HepG2 (cell line): ENCODE results near the gene LCN2. TPM values are rescaled to one million over a fixed set of nuclear protein-coding genes. Genes with fewer than 3 reads are reported as not detected.

Experiments
- AKAP8 ChIP-seq: sonication (generic); formaldehyde crosslinking; IDR thresholded peaks from 2 replicates; pipeline ENCODE4 v1.5.1; 2020; ENCODE audit warnings: mild to moderate bottlenecking, missing genetic modification reagents
- ARHGAP35 ChIP-seq: sonication (generic); formaldehyde crosslinking; IDR thresholded peaks from 2 replicates; pipeline ENCODE4 v1.9.0; 2022; ENCODE audit warnings: mild to moderate bottlenecking, inconsistent platforms, moderate library complexity, missing genetic modification reagents, borderline replicate concordance
- ARNT2 ChIP-seq: sonication (generic); formaldehyde crosslinking; IDR thresholded peaks from 2 replicates; pipeline ENCODE4 v1.8.0; 2022; ENCODE audit warnings: mild to moderate bottlenecking, low read depth, missing genetic modification reagents, moderate library complexity
- CSRNP1 ChIP-seq: sonication (generic); formaldehyde crosslinking; IDR thresholded peaks from 2 replicates; pipeline ENCODE4 v1.8.1; 2023; ENCODE audit warnings: mild to moderate bottlenecking, missing genetic modification reagents
- ELF1 ChIP-seq: sonication (generic); formaldehyde crosslinking; IDR thresholded peaks from 2 replicates; pipeline ENCODE4 v1.4.0; 2020; ENCODE audit warnings: missing genetic modification reagents
- HDAC1 ChIP-seq: sonication (generic); formaldehyde crosslinking; IDR thresholded peaks from 2 replicates; pipeline ENCODE4 v1.5.1; 2020; ENCODE audit warnings: mild to moderate bottlenecking, missing genetic modification reagents
- JUNB ChIP-seq: sonication (generic); formaldehyde crosslinking; IDR thresholded peaks from 2 replicates; pipeline ENCODE4 v1.8.0; 2022; ENCODE audit warnings: missing genetic modification reagents, mild to moderate bottlenecking, borderline replicate concordance
- KLF16 ChIP-seq, 2 experiments: sonication (generic) in 1 of 2; formaldehyde crosslinking in 1 of 2; IDR thresholded peaks; 2 replicates each; pipeline versions ENCODE4 v1.6.1 to v1.8.0; 2016 to 2023; ENCODE audit warnings: missing genetic modification reagents in 2 of 2, missing compliant biosample characterization in 1 of 2
- LRRFIP1 ChIP-seq: sonication (generic); formaldehyde crosslinking; conservative IDR thresholded peaks from 2 replicates; pipeline ENCODE4 v1.4.0; 2020; ENCODE audit warnings: missing genetic modification reagents
- MAFK ChIP-seq, 2 experiments: IDR thresholded peaks in 1 of 2; conservative IDR thresholded peaks in 1 of 2; 2 replicates each; pipeline ENCODE4 v1.6.1; 2011; ENCODE audit warnings: improper control_type of control experiment in 2 of 2, low read length in 2 of 2
- MXI1 ChIP-seq: IDR thresholded peaks from 3 replicates; pipeline ENCODE4 v1.6.1; 2012; ENCODE audit warnings: low read depth, low read length, inconsistent platforms, borderline replicate concordance
- PBX2 ChIP-seq: IDR thresholded peaks from 2 replicates; pipeline ENCODE4 v1.6.1; 2016; ENCODE audit warnings: control low read depth
- PHF8 ChIP-seq: sonication (generic); formaldehyde crosslinking; IDR thresholded peaks from 2 replicates; pipeline ENCODE4 v1.5.0; 2020; ENCODE audit warnings: missing genetic modification reagents
- POLR2G ChIP-seq: fragments of 200-400 bp; formaldehyde crosslinking; IDR thresholded peaks from 2 replicates; pipeline ENCODE4 v1.6.1; 2018; ENCODE audit warnings: mild to moderate bottlenecking, low read depth, low read length, moderate library complexity
- RFX3 ChIP-seq: IDR thresholded peaks from 2 replicates; pipeline ENCODE4 v1.6.1; 2016; ENCODE audit warnings: missing biosample characterization, missing genetic modification reagents
- SOX13 ChIP-seq, 3 experiments: fragments of 450-650 bp in 1 of 3; sonication (generic) in 1 of 3; formaldehyde crosslinking in 1 of 3; IDR thresholded peaks in 2 of 3; conservative IDR thresholded peaks in 1 of 3; 2 replicates each; pipeline versions ENCODE4 v1.5.0 to v1.6.1; 2016 to 2020; ENCODE audit warnings: antibody characterized with exemption in 1 of 3, mild to moderate bottlenecking in 1 of 3, missing compliant biosample characterization in 1 of 3, missing genetic modification reagents in 1 of 3, moderate library complexity in 1 of 3
- ZNF230 ChIP-seq: sonication (generic); formaldehyde crosslinking; IDR thresholded peaks from 2 replicates; pipeline ENCODE4 v1.4.0; 2020; ENCODE audit warnings: mild to moderate bottlenecking, missing genetic modification reagents
- ZNF24 ChIP-seq: fragments of 450-650 bp; IDR thresholded peaks from 2 replicates; pipeline ENCODE4 v1.6.1; 2017; ENCODE audit warnings: antibody characterized with exemption, mild to moderate bottlenecking
- ZNF317 ChIP-seq: sonication (generic); formaldehyde crosslinking; IDR thresholded peaks from 2 replicates; pipeline ENCODE4 v1.5.0; 2020; ENCODE audit warnings: mild to moderate bottlenecking, missing genetic modification reagents
- ZNF460 ChIP-seq: sonication (generic); formaldehyde crosslinking; IDR thresholded peaks from 2 replicates; pipeline ENCODE4 v1.5.1; 2020; ENCODE audit warnings: missing genetic modification reagents, mild to moderate bottlenecking, borderline replicate concordance
- ZNF777 ChIP-seq: sonication (generic); formaldehyde crosslinking; IDR thresholded peaks from 2 replicates; pipeline ENCODE4 v1.4.0; 2020; ENCODE audit warnings: missing genetic modification reagents
- ZSCAN5A ChIP-seq: sonication (generic); formaldehyde crosslinking; IDR thresholded peaks from 2 replicates; pipeline ENCODE4 v1.8.0; 2022; ENCODE audit warnings: mild to moderate bottlenecking, missing genetic modification reagents, borderline replicate concordance
- polyA plus RNA-seq, 8 experiments: library from polyadenylated mRNA; depleted of rRNA in 3 of 8; stranded (reverse) in 7 of 8; unstranded in 1 of 8; fragments of >200 nt; fragmentation: Illumina TruSeq in 4 of 8; extraction: Trizol in 4 of 8; gene quantifications; 2 replicates each; pipeline versions ENCODE4 v1.2.1 to v1.2.3, GENCODE V29; 2011 to 2016; ENCODE audit warnings: low read depth in 4 of 8, missing spikeins in 1 of 8, mixed read lengths in 1 of 8; ENCODE audit not compliant: insufficient read depth in 1 of 8
- total RNA-seq, 5 experiments: library from RNA; depleted of rRNA; stranded (reverse); fragments of >200 nt; fragmentation: Illumina TruSeq; extraction: Trizol; gene quantifications; 2 replicates each; pipeline ENCODE4 v1.2.3, GENCODE V29; 2016; ENCODE audit warnings: low read depth in 1 of 5

LCN2 gene
- total and polyA plus RNA-seq, 2 of the 13 experiments (the other 11 are each of a cell fraction or from before 2014, with no cell fraction given): 0.38 to 1.4 TPM

GRCh38 chr9:128159784-128160602 is 10.7 kb downstream of the LCN2 start, which contains the start of gene BBLN (continued):
- peak; percentile 82 for TF ChIP-seq PHF8 (CRISPR knock-in tag)
- peak in 1 of 2 experiments; percentile 70; a peak in 1 of 4 replicates for TF ChIP-seq KLF16 (CRISPR knock-in tag; IDR thresholded peaks at IDR 0.05)
- peak; percentile 47; the same call in 1 of the 3 replicates for TF ChIP-seq MXI1
- TF ChIP-seq AKAP8: 0 out of 2 replicates have a peak, but pooled peaks have one; percentile 5
- no peak for TF ChIP-seq JUNB (CRISPR knock-in tag)
- no peak for TF ChIP-seq PBX2
- TF ChIP-seq ZSCAN5A: 0 out of 2 replicates have a peak, but pooled peaks have one; percentile 33
- TF ChIP-seq ARHGAP35: no peak
- TF ChIP-seq ZNF230 (CRISPR knock-in tag): no peak
- TF ChIP-seq ZNF777 (CRISPR knock-in tag): peak; percentile 79; the same call in 1 of the 2 replicates
- TF ChIP-seq ZNF460 (CRISPR knock-in tag): no peak
- TF ChIP-seq HDAC1 (CRISPR knock-in tag): peak; percentile 24
- no peak for TF ChIP-seq ZNF24
- peak; percentile 72 for TF ChIP-seq ELF1 (CRISPR knock-in tag)
- TF ChIP-seq SOX13 (IDR thresholded peaks at IDR 0.05): no peak
- TF ChIP-seq SOX13 (CRISPR knock-in tag; conservative IDR thresholded peaks at IDR 0.05 in 1 of 2, IDR thresholded peaks at IDR 0.05 in 1 of 2): 0 out of 4 replicates have a peak, but pooled peaks of 1 of the 2 experiments have one; percentile 4
- TF ChIP-seq POLR2G: peak; percentile 89
- no peak for TF ChIP-seq RFX3 (CRISPR knock-in tag)
- 0 out of 2 replicates have a peak, but pooled peaks have one; percentile 28 for TF ChIP-seq CSRNP1 (CRISPR knock-in tag)
- TF ChIP-seq MAFK (conservative IDR thresholded peaks at IDR 0.05 in 1 of 2, IDR thresholded peaks at IDR 0.05 in 1 of 2; ENCODE audit: low read length in 2 of 2): no peak
- TF ChIP-seq ZNF317 (CRISPR knock-in tag): peak; percentile 56; the same call in 1 of the 2 replicates
- 0 out of 2 replicates have a peak, but pooled peaks have one; percentile 62 for TF ChIP-seq LRRFIP1
- TF ChIP-seq ARNT2 (CRISPR knock-in tag): 0 out of 2 replicates have a peak, but pooled peaks have one; percentile 1
